ENCODE data around the gene CHRNB1. TPM values are rescaled to one million over a fixed set of nuclear protein-coding genes. Genes with fewer than 3 reads are reported as not detected.

The CHRNB1 gene
- total RNA-seq, 1 donor from 2014 or later: 5.9 TPM

GRCh38 chr17:7432296-7432695 is 12.6 kb upstream of the CHRNB1 start:
- intact Hi-C loops (cut with micrococcal nuclease): no loop called here

GRCh38 chr17:7435676-7436555 is 8.9 kb upstream of the CHRNB1 start:
- H3K27me3 Mint-ChIP-seq: peaks cover 18% of the 10 kb centered on the region
- peak overlapping the region; percentile 93 for H3K27ac Mint-ChIP-seq
- DNase-seq: peak; percentile 66
- peaks cover 4% of the 10 kb centered on the region for H3K36me3 Mint-ChIP-seq (ENCODE audit: low read depth)
- peak; percentile 32 for ATAC-seq (ENCODE audit: low read depth)
- intact Hi-C loops (cut with micrococcal nuclease): loop anchor here (1.0 to 5.0 kb wide), 15 partner anchors 19 to 389 kb away; partner anchors contain the start of genes NEURL4, PLSCR3, POLR2A and SENP3
- no peak for TF ChIP-seq CTCF (IDR thresholded peaks at IDR 0.05)
- CTCF ChIA-PET: interaction anchor here (0.6 to 3.0 kb wide), 24 partner anchors 9 to 449 kb away, joined by 3 to 31 read pairs (median 5); partner anchors contain the start of genes CHRNB1, SENP3, SLC2A4 and SLC35G6
- POLR2A ChIA-PET: interaction anchor here (0.5 to 3.9 kb wide), 32 partner anchors 8 to 390 kb away, joined by 3 to 87 read pairs (median 6); partner anchors contain the start of genes ACAP1, CD68, CHRNB1 and MPDU1
- H3K4me1 Mint-ChIP-seq: peaks cover 51% of the 10 kb centered on the region
- H3K4me3 Mint-ChIP-seq: peak overlapping the region; percentile 94
- no peaks in the 10 kb centered on the region for H3K9me3 Mint-ChIP-seq

More at GRCh38 chr17:7432296-7432695, 12.6 kb upstream of the CHRNB1 start:
- ATAC-seq (ENCODE audit: low read depth): no peak
- Mint-ChIP-seq H3K27ac (no peak overlapping the region), H3K4me1 (peaks cover 20% of the 10 kb centered on the region), H3K4me3 (no peak overlapping the region), H3K27me3 (no peaks in the 10 kb centered on the region), H3K36me3 (ENCODE audit: low read depth) (peaks cover 1% of the 10 kb centered on the region), H3K9me3 (no peaks in the 10 kb centered on the region)
- no peak for TF ChIP-seq CTCF (IDR thresholded peaks at IDR 0.05)
- ChIA-PET POLR2A (no interaction called here), CTCF (interaction anchor here (0.8 kb wide), 1 partner anchor 152 kb away, joined by 3 read pairs; no protein-coding TSS in a partner anchor)
- DNase-seq: no peak

- no peak for TF ChIP-seq CTCF (IDR thresholded peaks at IDR 0.05)
- ATAC-seq (ENCODE audit: low read depth) (peak; percentile 53), DNase-seq (peak; percentile 74)
- ChIA-PET CTCF (interaction anchor here (0.8 to 3.0 kb wide), 34 partner anchors 9 to 448 kb away, joined by 3 to 31 read pairs (median 4); partner anchors contain the start of genes CHRNB1, SENP3, SLC2A4 and SLC35G6), POLR2A (interaction anchor here (0.9 to 3.9 kb wide), 18 partner anchors 9 to 250 kb away, joined by 3 to 87 read pairs (median 10); partner anchors contain the start of genes ACAP1, CD68, POLR2A and SENP3)
- intact Hi-C loops (cut with micrococcal nuclease): loop anchor here (1.0 to 5.0 kb wide), 3 partner anchors 80 to 389 kb away; no protein-coding TSS in a partner anchor
- no peaks in the 10 kb centered on the region for H3K9me3 Mint-ChIP-seq
- peak overlapping the region; percentile 94 for H3K4me3 Mint-ChIP-seq
- peaks cover 4% of the 10 kb centered on the region for H3K36me3 Mint-ChIP-seq (ENCODE audit: low read depth)
- peak overlapping the region; percentile 93 for H3K27ac Mint-ChIP-seq
- peaks cover 52% of the 10 kb centered on the region for H3K4me1 Mint-ChIP-seq
- peaks cover 21% of the 10 kb centered on the region for H3K27me3 Mint-ChIP-seq
These were observed 8.1 kb upstream of the CHRNB1 start for GRCh38 chr17:7436556-7437368.

- Mint-ChIP-seq H3K27me3 (peaks cover 26% of the 10 kb centered on the region), H3K4me1 (peaks cover 52% of the 10 kb centered on the region), H3K27ac (no peak overlapping the region), H3K9me3 (no peaks in the 10 kb centered on the region), H3K4me3 (peak overlapping the region; percentile 58), H3K36me3 (ENCODE audit: low read depth) (peaks cover 4% of the 10 kb centered on the region)
- ATAC-seq (ENCODE audit: low read depth) (no peak), DNase-seq (no peak)
- CTCF ChIA-PET: interaction anchor here (0.8 to 3.0 kb wide), 26 partner anchors 8 to 392 kb away, joined by 3 to 31 read pairs (median 6); partner anchors contain the start of genes CHRNB1, SENP3, SLC2A4 and SOX15
- POLR2A ChIA-PET: interaction anchor here (1.2 to 3.9 kb wide), 14 partner anchors 8 to 249 kb away, joined by 3 to 87 read pairs (median 14); partner anchors contain the start of genes ACAP1, MPDU1, POLR2A and SENP3
- intact Hi-C loops (cut with micrococcal nuclease): loop anchor here (1.0 to 5.0 kb wide), 3 partner anchors 81 to 390 kb away; no protein-coding TSS in a partner anchor
- TF ChIP-seq CTCF (IDR thresholded peaks at IDR 0.05): no peak
These were observed 7.4 kb upstream of the CHRNB1 start for GRCh38 chr17:7437369-7437863.
